DOHH2 (cell line): ENCODE measurements around the gene CCDC170.

Source experiments
- H3F3A ChIP-seq: fragments of 200-600 bp; sonication (generic), shearing (Covaris generic); 2 replicates; pipeline ENCODE4 v1.6.0; 2016; ENCODE audit warnings: antibody characterized with exemption, mild to moderate bottlenecking; ENCODE audit not compliant: control insufficient read depth, insufficient read depth
- H3K27ac ChIP-seq: fragments of 200-600 bp; sonication (generic); 2 replicates; pipeline ENCODE4 v1.5.1; 2014; ENCODE audit warnings: low read depth, mild to moderate bottlenecking, low read length, moderate library complexity
- H3K27me3 ChIP-seq: fragments of 200-600 bp; sonication (generic); 2 replicates; pipeline ENCODE4 v1.6.1; 2014; ENCODE audit warnings: mild to moderate bottlenecking, low read length, mixed read lengths; ENCODE audit not compliant: control insufficient read depth
- H3K36me3 ChIP-seq: fragments of 200-600 bp; sonication (generic); 2 replicates; pipeline ENCODE4 v1.6.1; 2014; ENCODE audit warnings: mild to moderate bottlenecking, low read length, moderate library complexity, mixed read lengths; ENCODE audit not compliant: control insufficient read depth
- H3K4me1 ChIP-seq: fragments of 200-600 bp; sonication (generic); 2 replicates; pipeline ENCODE4 v1.6.1; 2014; ENCODE audit warnings: mild to moderate bottlenecking, low read length, mixed read lengths; ENCODE audit not compliant: control insufficient read depth
- H3K4me2 ChIP-seq: fragments of 200-600 bp; sonication (generic); 2 replicates; pipeline ENCODE4 v1.6.0; 2014; ENCODE audit warnings: mild to moderate bottlenecking, low read length, moderate library complexity
- H3K4me3 ChIP-seq: fragments of 200-600 bp; sonication (generic); 2 replicates; pipeline ENCODE4 v1.5.1; 2014; ENCODE audit warnings: mild to moderate bottlenecking, low read length, mixed read lengths
- H3K79me2 ChIP-seq: fragments of 200-600 bp; sonication (generic); 2 replicates; pipeline ENCODE4 v1.6.1; 2014; ENCODE audit warnings: mild to moderate bottlenecking, low read length, mixed read lengths; ENCODE audit not compliant: control insufficient read depth
- H3K9me2 ChIP-seq: fragments of 200-600 bp; sonication (generic); replicated peaks from 2 replicates; pipeline ENCODE4 v1.6.1; 2014; ENCODE audit warnings: mild to moderate bottlenecking, low read length, mixed read lengths; ENCODE audit not compliant: control insufficient read depth
- H3K9me3 ChIP-seq: fragments of 200-600 bp; sonication (generic); 2 replicates; pipeline ENCODE4 v1.6.1; 2014; ENCODE audit warnings: antibody characterized with exemption, low read length, mixed read lengths; ENCODE audit not compliant: control insufficient read depth, insufficient read depth
- H4K20me1 ChIP-seq: fragments of 200-600 bp; sonication (generic); 2 replicates; pipeline ENCODE4 v1.6.0; 2014; ENCODE audit warnings: low read depth, mild to moderate bottlenecking, antibody characterized with exemption, low read length, moderate library complexity; ENCODE audit not compliant: control insufficient read depth, insufficient read depth
- EZH2phosphoT487 ChIP-seq: fragments of 200-600 bp; sonication (generic); IDR thresholded peaks from 2 replicates; pipeline ENCODE4 v1.6.1; 2017; ENCODE audit warnings: borderline replicate concordance, mild to moderate bottlenecking, antibody characterized with exemption, low read length, moderate library complexity, mixed read lengths
- TF ChIP-seq, protein P1 (sequence below): fragments of 200-600 bp; sonication (generic); IDR thresholded peaks from one replicate; pipeline ENCODE4 v1.5.1; 2014; ENCODE audit warnings: antibody characterized with exemption, mild to moderate bottlenecking, low read depth, low read length; ENCODE audit not compliant: poor library complexity, severe bottlenecking

CCDC170 gene

GRCh38 chr6:151669208-151669560 is 175.4 kb downstream of the CCDC170 start:
- Histone ChIP-seq H3K79me2 (no peaks in the 10 kb centered on the region), H3K27ac (no peak overlapping the region), H3K4me3 (no peak overlapping the region), H3K4me1 (no peaks in the 10 kb centered on the region), H3F3A (no peaks in the 10 kb centered on the region), H3K4me2 (no peak overlapping the region), H4K20me1 (no peaks in the 10 kb centered on the region), H3K9me3 (no peaks in the 10 kb centered on the region), H3K36me3 (no peaks in the 10 kb centered on the region), H3K27me3 (peaks cover 3% of the 10 kb centered on the region; the same call in 1 of the 2 replicates), H3K9me2 (no peaks in the 10 kb centered on the region)
- no peak for TF ChIP-seq EZH2phosphoT487
- TF ChIP-seq, protein P1, sequence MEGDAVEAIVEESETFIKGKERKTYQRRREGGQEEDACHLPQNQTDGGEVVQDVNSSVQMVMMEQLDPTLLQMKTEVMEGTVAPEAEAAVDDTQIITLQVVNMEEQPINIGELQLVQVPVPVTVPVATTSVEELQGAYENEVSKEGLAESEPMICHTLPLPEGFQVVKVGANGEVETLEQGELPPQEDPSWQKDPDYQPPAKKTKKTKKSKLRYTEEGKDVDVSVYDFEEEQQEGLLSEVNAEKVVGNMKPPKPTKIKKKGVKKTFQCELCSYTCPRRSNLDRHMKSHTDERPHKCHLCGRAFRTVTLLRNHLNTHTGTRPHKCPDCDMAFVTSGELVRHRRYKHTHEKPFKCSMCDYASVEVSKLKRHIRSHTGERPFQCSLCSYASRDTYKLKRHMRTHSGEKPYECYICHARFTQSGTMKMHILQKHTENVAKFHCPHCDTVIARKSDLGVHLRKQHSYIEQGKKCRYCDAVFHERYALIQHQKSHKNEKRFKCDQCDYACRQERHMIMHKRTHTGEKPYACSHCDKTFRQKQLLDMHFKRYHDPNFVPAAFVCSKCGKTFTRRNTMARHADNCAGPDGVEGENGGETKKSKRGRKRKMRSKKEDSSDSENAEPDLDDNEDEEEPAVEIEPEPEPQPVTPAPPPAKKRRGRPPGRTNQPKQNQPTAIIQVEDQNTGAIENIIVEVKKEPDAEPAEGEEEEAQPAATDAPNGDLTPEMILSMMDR: no peak

- TF ChIP-seq, protein P1: no peak
- H3K4me1 ChIP-seq: peaks cover under 1% of the 10 kb centered on the region; the same call in 1 of the 2 replicates
- H3K9me2 ChIP-seq: no peaks in the 10 kb centered on the region
- no peaks in the 10 kb centered on the region for H3K9me3 ChIP-seq
- H3K36me3 ChIP-seq: no peaks in the 10 kb centered on the region
- H3K4me2 ChIP-seq: no peak overlapping the region
- H3K79me2 ChIP-seq: no peaks in the 10 kb centered on the region
- no peak overlapping the region for H3K27ac ChIP-seq
- no peaks in the 10 kb centered on the region for H4K20me1 ChIP-seq
- H3F3A ChIP-seq: no peaks in the 10 kb centered on the region
- H3K27me3 ChIP-seq: peaks cover 3% of the 10 kb centered on the region; the same call in 1 of the 2 replicates
- H3K4me3 ChIP-seq: no peak overlapping the region
Measured at GRCh38 chr6:151670116-151670515, 176.3 kb downstream of the CCDC170 start.
